HS-27A (cell line): ENCODE data around the gene LCA5.
"Not testable (repeated sequence)": the region's sequence is repeated elsewhere in the genome, so short reads cannot be mapped to it uniquely, and the experiment has no call there.

ENCODE experiments used
- DNase-seq: peaks from one replicate; pipeline ENCODE4 v3.0.0-alpha.2; 2012; ENCODE audit warnings: low read depth, missing footprints

LCA5 gene

DNA sequence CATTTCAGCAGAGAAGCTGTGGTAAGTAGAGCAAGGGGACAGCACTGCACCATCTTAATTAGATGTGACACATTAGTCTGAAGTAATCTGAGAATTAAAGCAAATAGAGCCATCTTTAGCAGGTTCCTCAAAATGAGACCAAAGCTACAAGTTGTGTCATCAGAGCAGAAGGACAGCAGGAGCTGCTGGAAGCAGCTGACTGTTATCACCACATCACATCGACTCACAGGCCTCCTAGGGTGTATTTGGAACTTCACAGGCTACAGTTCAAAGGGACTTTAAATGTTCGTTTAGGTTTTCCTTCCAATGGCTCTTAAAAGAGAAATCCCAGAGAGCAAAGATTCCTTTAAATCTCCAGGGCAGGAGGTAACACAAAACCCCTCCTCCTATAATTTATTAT is 69.5 kb downstream of the LCA5 start:
- no peak for DNase-seq

DNA sequence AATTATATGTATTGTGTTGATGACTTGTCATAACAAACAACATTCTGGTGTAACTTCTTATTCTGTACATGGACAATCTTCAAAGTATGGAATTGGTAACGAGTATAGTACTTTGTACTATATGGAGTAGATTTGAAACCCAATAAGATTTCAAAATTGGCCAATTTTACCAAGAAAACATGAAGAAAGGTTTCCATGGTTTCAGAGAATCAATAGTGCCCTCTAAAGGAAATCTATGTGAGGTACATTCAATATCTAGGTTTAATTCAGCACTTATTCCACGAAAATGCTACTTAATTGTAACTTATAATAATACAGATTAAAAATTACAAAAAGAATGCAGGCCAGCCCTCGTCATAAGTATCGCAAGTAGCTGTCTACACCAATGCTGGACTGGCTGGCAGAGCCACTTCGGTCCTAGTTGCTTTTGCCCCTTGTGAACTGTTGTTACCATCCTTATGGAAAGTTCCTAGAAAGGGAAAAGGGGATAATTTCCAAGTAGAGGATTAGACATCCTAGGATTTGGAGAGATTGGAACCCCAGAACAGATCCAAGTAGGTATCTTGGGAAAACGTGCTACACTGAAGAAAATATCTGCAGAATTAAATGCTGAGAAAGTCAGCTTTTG is 70.9 kb downstream of the LCA5 start:
- no peak for DNase-seq

DNA sequence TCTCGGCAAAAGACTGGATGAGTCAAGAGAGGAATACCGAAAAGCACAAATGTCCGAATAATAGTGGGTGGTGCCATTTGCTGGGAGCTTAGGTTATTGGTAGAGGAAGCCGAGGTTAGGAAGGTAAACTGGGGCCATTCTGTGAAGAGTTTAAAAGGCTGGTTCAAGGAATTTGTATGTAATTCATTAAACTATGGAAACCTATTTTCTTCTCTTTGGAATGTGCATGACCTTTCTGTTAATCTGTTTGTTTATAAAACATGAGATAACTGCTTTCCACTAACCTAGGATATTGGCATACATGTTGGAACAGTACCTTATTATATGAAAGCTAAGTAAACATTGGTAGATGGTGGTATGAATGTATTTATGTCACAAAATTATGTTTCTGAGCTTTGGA is 71.8 kb downstream of the LCA5 start:
- no peak for DNase-seq

DNA sequence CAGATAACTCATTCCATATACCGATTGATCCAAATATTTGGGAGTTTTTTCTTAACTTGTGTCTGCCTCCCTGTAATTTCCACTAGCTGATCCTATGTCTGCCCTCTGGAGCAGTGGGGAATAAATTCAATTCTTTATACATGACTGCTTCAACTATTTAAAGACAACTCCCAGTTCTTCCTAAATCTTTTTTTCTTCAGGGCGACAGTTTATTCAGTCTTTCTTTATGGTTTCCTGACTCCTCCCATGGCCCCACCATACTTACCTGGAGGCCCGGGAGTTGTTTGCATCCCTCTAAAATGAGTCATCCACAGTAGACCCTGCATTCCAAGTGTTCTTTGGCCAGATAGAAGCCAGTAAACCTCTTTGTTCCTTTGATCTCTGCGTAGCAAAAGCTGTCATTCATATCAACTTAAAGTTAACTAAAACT is 73.6 kb downstream of the LCA5 start:
- no peak for DNase-seq

DNA sequence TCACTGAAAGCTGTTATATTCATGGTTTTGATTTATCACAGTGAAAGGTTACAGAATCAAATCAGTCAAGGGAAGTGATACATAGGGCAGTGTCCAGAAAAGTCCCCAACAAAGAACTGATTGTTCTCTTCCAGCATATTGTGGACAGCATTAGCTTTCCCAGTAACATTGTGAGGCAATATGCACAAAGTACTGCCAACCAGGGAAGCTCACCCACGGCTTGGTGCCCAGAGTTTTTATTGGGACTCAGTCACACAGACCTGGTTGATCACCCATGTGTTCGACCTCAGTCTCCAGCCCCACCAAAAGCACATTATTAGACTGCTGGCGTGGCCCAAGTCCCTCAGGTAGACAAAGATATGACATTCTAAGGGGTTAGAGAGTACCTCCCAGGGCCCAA is 76.0 kb downstream of the LCA5 start:
- DNase-seq = no peak

DNA sequence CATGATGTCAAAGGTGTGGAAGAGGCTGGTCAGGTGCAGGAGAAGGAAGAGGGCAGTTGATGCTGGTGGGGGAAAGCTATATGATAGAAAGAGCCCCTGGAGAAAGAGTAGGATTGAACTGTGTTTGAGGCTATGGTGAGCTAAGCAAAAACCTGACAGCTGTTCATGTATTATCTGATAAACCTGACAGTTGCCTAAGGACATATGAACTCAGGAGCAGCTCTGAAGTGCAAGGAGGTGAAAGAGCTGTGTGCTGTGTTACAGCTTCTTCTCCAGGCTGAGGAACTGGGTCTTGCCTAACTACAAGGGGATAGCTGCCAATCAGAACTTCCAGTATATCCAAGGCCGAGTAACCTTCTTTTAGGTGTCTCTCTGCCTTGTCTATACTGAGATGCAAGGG is 81.8 kb downstream of the LCA5 start:
- no peak for DNase-seq

DNA sequence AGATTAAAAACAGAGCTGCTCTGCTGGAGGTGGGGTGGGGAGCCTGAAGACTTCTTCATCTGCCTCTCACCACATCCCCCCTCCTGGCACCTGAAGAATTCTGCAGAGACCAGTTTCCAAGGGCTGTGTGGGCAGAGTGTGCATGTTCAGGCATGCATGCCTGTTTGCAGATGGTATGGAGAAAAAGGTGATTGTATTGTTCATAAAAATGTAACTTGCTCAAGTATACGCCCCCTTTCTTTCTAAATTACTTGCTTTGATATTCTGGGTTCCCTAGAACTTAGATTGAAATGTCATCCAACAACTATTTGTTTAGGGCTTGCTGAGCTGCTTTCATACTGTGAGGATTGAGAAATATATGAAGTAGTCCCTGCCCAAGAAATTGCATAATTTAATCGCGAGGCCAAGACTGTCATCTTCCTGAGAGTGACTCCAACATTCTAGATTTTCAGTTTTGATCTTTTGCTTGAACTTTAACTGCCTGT is 83.6 kb downstream of the LCA5 start:
- no peak for DNase-seq

DNA sequence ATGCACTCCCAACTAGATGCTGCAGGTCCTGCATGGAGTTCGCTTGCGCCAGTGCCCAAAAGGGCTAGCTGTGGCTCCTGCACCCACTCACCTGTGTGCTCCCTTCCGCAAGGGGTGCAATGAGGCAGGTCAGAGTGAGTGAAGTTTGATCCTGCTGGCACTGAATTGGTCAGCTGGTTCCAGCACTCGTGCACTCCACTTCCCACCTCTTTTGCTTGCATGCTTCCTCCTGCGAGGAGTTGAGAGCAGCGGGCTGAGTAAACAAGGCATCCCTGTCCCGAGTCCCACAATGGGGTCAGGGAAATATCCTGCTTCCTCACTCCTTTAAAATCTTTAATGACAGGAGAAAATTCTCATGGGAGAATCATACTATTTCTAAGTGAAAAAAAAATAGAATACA is 86.2 kb downstream of the LCA5 start:
- no peak for DNase-seq

DNA sequence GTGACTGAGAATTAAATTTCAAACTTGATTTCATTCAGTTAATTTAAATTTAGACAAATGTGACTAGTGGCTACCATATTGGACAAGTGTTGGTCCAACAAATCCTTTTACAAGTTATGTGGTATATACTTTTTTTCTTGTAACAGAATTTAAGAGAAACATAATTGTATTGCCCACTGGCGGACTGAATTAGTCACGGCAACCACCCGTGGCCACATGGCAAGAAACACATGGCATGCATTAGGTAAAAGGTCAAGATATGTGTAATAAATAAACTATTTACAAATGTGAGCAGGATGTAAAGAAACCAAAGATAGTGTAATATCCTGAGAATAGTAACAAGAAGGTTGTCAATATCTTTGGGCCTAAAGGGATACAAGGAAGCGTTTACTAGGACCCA is 91.2 kb downstream of the LCA5 start:
- DNase-seq = no peak

DNA sequence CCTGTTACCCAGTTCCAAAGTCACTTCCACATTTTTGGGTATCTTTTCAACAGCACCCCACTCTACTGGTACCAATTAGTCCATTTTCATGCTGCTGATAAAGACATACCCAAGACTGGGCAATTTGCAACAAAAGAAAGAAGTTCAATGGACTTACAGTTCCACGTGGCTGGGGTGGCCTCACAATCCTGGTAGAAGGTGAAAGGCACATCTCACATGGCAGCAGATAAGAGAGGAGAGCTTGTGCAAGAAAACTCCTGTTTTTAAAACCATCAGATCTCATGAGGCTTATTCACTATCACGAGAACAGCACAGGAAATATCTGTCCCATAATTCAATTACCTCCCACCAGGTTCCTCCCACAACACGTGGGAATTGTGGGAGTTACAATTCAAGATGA is 93.4 kb downstream of the LCA5 start:
- DNase-seq = not testable (repeated sequence)

DNA sequence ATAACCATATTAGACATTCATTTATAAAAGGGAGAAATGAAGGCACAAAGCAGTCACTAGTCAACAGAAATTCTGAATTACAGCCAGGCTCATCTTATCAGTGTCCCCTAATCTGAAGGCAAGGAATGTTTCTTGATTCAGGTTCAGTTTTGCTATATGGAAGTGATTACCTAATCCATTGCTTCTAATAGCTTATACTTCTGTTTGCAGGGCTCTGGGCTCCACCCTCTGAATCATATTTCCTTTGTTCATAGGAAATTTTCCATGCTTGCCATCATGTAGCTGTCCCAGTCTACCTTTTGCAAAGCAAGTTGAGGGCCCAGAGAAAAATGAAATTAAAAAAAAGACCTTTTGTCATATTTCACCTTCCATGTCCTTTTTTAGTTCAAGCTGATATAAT is 96.0 kb downstream of the LCA5 start:
- DNase-seq = no peak

DNA sequence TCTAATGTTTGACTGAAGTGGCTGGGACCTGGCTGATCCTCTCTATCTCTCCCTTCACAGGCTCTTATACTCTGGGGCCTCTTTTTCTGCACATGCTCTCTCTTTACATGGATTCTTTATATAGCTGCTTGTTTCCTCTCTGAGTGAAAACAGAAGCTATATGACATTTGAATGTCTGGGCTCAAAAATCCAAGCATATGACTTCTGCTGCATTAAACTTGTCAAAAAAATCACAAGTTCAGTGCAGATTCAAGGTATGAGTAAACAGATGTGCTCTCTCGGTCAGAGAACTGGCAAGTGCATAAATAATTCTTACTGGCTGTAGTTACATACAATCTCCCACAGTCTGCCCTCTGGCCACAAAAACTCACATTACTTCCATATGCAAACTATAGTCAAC is 96.6 kb downstream of the LCA5 start:
- no peak for DNase-seq

DNA sequence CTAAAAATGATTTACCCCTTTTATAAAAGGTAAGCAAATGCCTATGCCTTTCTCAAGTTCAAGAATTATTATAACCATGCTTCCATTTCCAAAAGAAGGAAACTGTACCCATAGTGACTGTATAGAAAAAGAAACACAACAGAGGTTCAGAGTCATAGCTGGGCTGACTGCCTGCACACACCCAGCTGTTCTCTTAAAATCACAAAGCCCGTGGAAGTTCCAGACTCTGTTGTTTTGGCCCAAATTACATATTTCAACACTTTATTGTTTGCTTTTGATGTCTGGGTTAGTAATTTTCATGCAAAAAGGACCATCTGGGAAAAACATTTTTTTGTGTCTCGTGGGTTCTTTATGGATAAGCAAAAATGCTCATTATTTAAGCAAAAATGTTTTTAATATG is 99.2 kb downstream of the LCA5 start:
- DNase-seq = no peak

DNA sequence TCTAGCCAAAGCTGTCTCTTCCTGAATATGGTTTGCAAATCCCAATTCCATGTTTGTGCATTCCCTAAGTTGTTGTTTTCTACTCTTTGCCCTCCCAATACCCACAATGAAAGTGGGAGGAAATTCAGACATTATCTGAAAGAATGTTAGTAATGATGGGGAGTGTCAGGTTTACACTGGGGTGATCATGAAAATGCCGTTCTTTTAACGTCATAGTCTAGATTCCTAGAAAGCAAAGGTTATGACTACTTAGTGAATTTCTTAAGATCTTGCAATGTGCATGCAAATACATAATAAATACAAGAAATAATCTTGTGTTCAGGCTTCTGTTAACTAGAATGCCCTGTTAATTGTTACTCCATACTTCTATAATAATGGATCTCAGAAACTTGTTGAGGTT is 101.0 kb downstream of the LCA5 start:
- no peak for DNase-seq

DNA sequence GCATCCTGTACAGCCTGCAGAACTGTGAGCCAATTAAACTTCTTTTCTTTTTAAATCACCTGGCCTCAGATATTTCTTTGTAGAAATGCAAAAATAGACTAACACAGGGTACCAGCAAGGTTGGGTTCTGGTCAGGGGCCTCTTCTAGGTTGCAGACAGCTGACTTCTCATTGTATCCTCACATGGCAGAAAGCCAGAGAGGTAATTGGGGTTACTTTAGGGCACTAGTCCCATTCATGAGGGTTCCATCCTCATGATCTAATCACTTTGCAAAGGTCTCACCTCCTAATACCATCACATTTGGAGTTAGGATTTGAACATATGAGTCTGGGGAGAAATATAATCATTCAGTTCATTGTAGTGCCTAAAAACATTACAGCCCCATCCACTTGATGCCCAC is 101.5 kb downstream of the LCA5 start:
- no peak for DNase-seq
